KMS-11 (cell line): Measurements from ENCODE around the gene PRR13.
A peak's percentile ranks its signal among the peaks of the same experiment; 100 is the strongest.
"Not testable (repeated sequence)": the region's sequence is repeated elsewhere in the genome, so short reads cannot be mapped to it uniquely, and the experiment has no call there.

Experiments used
- H2AFZ ChIP-seq: fragments of 200-600 bp; sonication (generic); 2 replicates; pipeline ENCODE4 v1.6.1; 2016; ENCODE audit warnings: antibody characterized with exemption, mixed run types, low read depth
- H3K27ac ChIP-seq: fragments of 200-600 bp; sonication (generic); 2 replicates; pipeline ENCODE4 v1.6.1; 2016; ENCODE audit warnings: mild to moderate bottlenecking, mixed run types
- H3K27me3 ChIP-seq: fragments of 200-600 bp; sonication (generic); 2 replicates; pipeline ENCODE4 v1.6.1; 2017; ENCODE audit warnings: mild to moderate bottlenecking, low read depth, mixed run types, moderate library complexity; ENCODE audit not compliant: insufficient read depth
- H3K36me3 ChIP-seq: fragments of 200-600 bp; sonication (generic); 2 replicates; pipeline ENCODE4 v1.6.1; 2017; ENCODE audit warnings: mild to moderate bottlenecking, mixed run types; ENCODE audit not compliant: insufficient read depth
- H3K4me1 ChIP-seq: fragments of 200-600 bp; sonication (generic); 2 replicates; pipeline ENCODE4 v1.6.1; 2016; ENCODE audit warnings: mild to moderate bottlenecking, low read depth, mixed run types; ENCODE audit not compliant: poor library complexity, severe bottlenecking
- H3K4me2 ChIP-seq: fragments of 200-600 bp; sonication (generic); 2 replicates; pipeline ENCODE4 v1.7.0; 2016; ENCODE audit warnings: mild to moderate bottlenecking, mixed run types
- H3K4me3 ChIP-seq: fragments of 200-600 bp; sonication (generic); IDR thresholded peaks from 2 replicates; pipeline ENCODE4 v1.6.1; 2017; ENCODE audit warnings: low read depth, low read length, mixed read lengths; ENCODE audit not compliant: insufficient read depth
- H3K79me2 ChIP-seq: fragments of 200-600 bp; sonication (generic); 2 replicates; pipeline ENCODE4 v1.6.1; 2016; ENCODE audit warnings: low read depth, mixed run types; ENCODE audit not compliant: insufficient read depth
- H3K9ac ChIP-seq: fragments of 200-600 bp; sonication (generic); 2 replicates; pipeline ENCODE4 v1.6.1; 2016; ENCODE audit warnings: mild to moderate bottlenecking, mixed run types
- H4K20me1 ChIP-seq: fragments of 200-600 bp; sonication (generic); 2 replicates; pipeline ENCODE4 v1.6.1; 2016; ENCODE audit warnings: mild to moderate bottlenecking, mixed run types; ENCODE audit not compliant: insufficient read depth
- TF ChIP-seq, protein P1 (sequence below): fragments of 200-600 bp; sonication (generic); conservative IDR thresholded peaks from 2 replicates; pipeline ENCODE4 v1.6.1; 2017; ENCODE audit warnings: low read depth, mild to moderate bottlenecking, antibody characterized with exemption, low read length, moderate library complexity, mixed read lengths

The PRR13 gene

DNA sequence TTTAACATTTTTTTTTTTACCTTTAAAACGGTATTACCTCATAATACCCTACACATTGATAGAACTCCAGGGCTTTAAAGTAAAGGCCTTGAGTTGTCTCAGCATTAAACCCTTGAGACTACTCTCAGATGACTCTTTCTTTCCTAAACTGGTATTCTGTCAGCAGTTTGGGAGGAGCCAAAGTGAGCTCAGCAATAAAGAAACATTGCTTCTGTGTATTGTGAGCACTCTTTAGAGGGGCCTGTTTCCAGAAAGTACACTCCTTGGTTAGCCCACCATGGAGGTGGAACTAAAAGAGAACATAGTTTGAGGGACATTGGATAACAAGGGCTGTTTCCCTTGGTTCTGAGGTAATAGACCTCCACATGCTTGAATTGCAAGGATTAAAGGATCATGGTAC lies 37.3 kb downstream of the PRR13 start:
- Histone ChIP-seq H3K4me3 (no peak overlapping the region), H3K4me2 (peak overlapping the region; percentile 86), H4K20me1 (peaks cover 34% of the 10 kb centered on the region), H3K27ac (peak overlapping the region; percentile 33), H3K4me1 (peaks cover 84% of the 10 kb centered on the region), H3K27me3 (no peaks in the 10 kb centered on the region), H2AFZ (no peak overlapping the region), H3K79me2 (peaks cover 66% of the 10 kb centered on the region), H3K9ac (no peak overlapping the region), H3K36me3 (peaks cover 75% of the 10 kb centered on the region)
- TF ChIP-seq, protein P1, sequence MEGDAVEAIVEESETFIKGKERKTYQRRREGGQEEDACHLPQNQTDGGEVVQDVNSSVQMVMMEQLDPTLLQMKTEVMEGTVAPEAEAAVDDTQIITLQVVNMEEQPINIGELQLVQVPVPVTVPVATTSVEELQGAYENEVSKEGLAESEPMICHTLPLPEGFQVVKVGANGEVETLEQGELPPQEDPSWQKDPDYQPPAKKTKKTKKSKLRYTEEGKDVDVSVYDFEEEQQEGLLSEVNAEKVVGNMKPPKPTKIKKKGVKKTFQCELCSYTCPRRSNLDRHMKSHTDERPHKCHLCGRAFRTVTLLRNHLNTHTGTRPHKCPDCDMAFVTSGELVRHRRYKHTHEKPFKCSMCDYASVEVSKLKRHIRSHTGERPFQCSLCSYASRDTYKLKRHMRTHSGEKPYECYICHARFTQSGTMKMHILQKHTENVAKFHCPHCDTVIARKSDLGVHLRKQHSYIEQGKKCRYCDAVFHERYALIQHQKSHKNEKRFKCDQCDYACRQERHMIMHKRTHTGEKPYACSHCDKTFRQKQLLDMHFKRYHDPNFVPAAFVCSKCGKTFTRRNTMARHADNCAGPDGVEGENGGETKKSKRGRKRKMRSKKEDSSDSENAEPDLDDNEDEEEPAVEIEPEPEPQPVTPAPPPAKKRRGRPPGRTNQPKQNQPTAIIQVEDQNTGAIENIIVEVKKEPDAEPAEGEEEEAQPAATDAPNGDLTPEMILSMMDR: no peak

DNA sequence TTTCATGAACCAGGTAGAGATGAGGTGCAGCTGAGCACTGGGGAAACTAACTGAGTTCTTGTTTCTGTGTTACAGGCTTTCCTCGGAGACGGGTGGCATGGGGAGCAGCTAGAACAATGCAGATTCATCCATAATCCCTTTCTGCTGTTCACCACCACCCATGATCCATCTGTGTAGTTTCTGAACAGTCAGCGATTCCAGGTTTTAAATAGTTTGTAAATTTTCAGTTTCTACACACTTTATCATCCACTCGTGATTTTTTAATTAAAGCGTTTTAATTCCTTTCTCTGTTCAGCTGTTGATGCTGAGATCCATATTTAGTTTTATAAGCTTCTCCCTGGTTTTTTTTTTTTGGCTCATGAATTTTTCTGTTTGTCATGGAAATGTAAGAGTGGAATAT lies 37.8 kb downstream of the PRR13 start:
- Histone ChIP-seq H2AFZ (no peak overlapping the region), H4K20me1 (peaks cover 34% of the 10 kb centered on the region), H3K9ac (no peak overlapping the region), H3K4me1 (peaks cover 80% of the 10 kb centered on the region), H3K4me3 (no peak overlapping the region), H3K79me2 (peaks cover 62% of the 10 kb centered on the region), H3K27ac (peak overlapping the region; percentile 33), H3K4me2 (peak overlapping the region; percentile 86), H3K36me3 (peaks cover 73% of the 10 kb centered on the region), H3K27me3 (no peaks in the 10 kb centered on the region)
- TF ChIP-seq, protein P1: no peak

DNA sequence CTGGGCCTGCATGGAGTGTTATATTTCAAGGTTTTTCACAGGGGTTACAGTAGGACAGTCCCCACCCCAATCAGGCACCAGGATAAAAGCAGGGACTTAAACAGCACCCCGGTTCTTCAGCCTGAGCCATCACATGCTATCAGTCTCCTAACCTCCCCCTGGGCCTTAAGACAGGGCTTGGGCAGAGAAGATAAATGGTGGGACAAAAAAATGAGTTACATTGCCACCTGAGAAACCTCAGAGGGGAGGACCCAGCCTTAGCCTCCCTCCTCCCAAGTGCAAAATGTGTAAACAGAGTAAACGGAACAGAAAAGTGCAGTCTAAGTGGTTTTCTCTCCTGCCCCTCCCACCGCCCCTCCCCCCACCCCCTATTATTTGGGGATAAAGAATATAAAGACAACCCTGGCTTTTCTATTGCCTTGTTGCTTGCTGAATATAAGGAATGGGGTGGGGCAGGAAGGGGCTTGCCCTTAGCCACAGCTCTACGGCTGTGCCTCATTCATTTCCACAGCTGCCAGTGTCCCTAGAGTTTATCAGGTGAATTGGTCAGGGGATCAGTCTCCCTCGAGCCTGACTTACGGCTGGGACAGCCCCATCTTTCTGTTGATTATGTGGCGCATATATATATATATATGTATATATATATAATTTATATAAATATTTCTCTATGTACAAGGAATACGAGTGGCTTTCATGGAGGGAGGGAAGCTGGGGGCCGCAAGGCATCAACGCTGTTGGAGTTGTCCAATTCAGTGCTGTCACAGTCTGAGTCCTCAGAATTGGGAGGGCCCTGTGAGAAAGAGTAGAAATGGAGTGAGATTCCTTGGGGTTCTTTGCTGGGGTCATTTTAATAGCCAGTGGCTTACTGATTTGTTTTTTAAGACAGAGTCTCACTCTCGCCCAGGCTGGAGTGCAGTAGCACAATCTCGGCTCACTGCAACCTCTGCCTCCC lies 39.2 kb downstream of the PRR13 start:
- no peaks in the 10 kb centered on the region for H3K27me3 ChIP-seq
- TF ChIP-seq, protein P1: no peak
- peaks cover 47% of the 10 kb centered on the region for H3K79me2 ChIP-seq
- peaks cover 65% of the 10 kb centered on the region for H3K4me1 ChIP-seq
- no peak overlapping the region for H3K9ac ChIP-seq
- H3K27ac ChIP-seq: peak overlapping the region; percentile 33; the same call in 1 of the 2 replicates
- H2AFZ ChIP-seq: no peak overlapping the region
- peaks cover 62% of the 10 kb centered on the region for H3K36me3 ChIP-seq
- H3K4me2 ChIP-seq: peak overlapping the region; percentile 86
- H3K4me3 ChIP-seq: no peak overlapping the region
- peaks cover 34% of the 10 kb centered on the region for H4K20me1 ChIP-seq

DNA sequence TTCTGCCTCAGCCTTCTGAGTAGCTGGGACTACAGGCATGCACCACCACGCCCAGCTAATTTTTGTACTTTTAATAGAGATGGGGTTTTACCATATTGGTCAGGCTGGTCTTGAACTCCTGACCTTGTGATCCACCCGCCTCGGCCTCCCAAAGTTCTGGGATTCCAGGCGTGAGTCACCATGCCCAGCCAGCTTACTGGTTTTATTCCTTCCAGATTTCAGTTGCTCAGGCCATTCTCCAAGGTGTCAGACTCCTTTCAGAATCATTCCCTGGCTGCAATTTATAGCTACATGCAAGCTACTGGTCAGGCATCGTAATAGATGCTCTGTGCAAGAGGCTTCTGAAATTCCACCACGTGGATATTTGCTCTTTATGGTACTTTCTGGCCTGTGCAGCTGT lies 39.9 kb downstream of the PRR13 start:
- H3K9ac ChIP-seq, H2AFZ ChIP-seq, H3K4me3 ChIP-seq, H3K27me3 ChIP-seq, H3K4me2 ChIP-seq: not testable (repeated sequence)
- Histone ChIP-seq H3K27ac (peak overlapping the region; percentile 12; the same call in 1 of the 2 replicates), H4K20me1 (peaks cover 32% of the 10 kb centered on the region), H3K79me2 (peaks cover 40% of the 10 kb centered on the region), H3K36me3 (peaks cover 55% of the 10 kb centered on the region), H3K4me1 (peaks cover 58% of the 10 kb centered on the region)
